Activated CD4-positive, alpha-beta T cell treated with anti-CD3 and anti-CD28 coated beads for 36 hours (primary cell): ENCODE results near the gene SPDYE5. TPM values are rescaled to one million over a fixed set of nuclear protein-coding genes. Genes with fewer than 3 reads are reported as not detected.
"Not testable (repeated sequence)": the region's sequence is repeated elsewhere in the genome, so short reads cannot be mapped to it uniquely, and the experiment has no call there.

Source experiments
- ATAC-seq: fragments of 200-7000 bp; cut with Tn5 transposase; one replicate; pipeline ENCODE4 v1.10.0; 2021; ENCODE audit warnings: mild to moderate bottlenecking, moderate library complexity
- CTCF ChIA-PET: fragments of 350-600 bp; sonication (Branson Sonifier 250); formaldehyde crosslinking; loops from one replicate; lab custom pipeline; 2021; ENCODE audit warnings: antibody characterized with exemption; lab: Charles Lee
- POLR2A ChIA-PET: fragments of 350-600 bp; sonication (Branson Sonifier 250); formaldehyde crosslinking; loops from one replicate; lab custom pipeline; 2021; ENCODE audit warnings: antibody characterized with exemption, inconsistent platforms; lab: Charles Lee
- DNase-seq: peaks from one replicate; pipeline ENCODE4 v3.0.0-alpha.2; 2020
- H3K27ac Mint-ChIP-seq: one replicate; pipeline ENCODE4 v1.8.0; 2021; ENCODE audit warnings: mixed read lengths
- H3K27me3 Mint-ChIP-seq: one replicate; pipeline ENCODE4 v1.8.0; 2021; ENCODE audit warnings: mixed read lengths
- H3K36me3 Mint-ChIP-seq: one replicate; pipeline ENCODE4 v1.8.0; 2021; ENCODE audit warnings: low read depth, mixed read lengths
- H3K4me1 Mint-ChIP-seq: one replicate; pipeline ENCODE4 v1.8.0; 2021; ENCODE audit warnings: mixed read lengths
- H3K4me3 Mint-ChIP-seq: one replicate; pipeline ENCODE4 v1.8.0; 2021; ENCODE audit warnings: mild to moderate bottlenecking, moderate library complexity, mixed read lengths
- H3K9me3 Mint-ChIP-seq: one replicate; pipeline ENCODE4 v1.8.0; 2021; ENCODE audit warnings: low read depth, mixed read lengths
- intact Hi-C, 2 experiments: fragments of 100-400 bp; cut with DNase I in 1 of 2; cut with micrococcal nuclease in 1 of 2; formaldehyde crosslinking; loops; one replicate each; pipeline versions ENCODE4 v1.14.2 to v1.15.1; 2022 to 2024; cut with DNase I, micrococcal nuclease
- total RNA-seq, 2 experiments: library from RNA; stranded (reverse); gene quantifications; one replicate each; pipeline ENCODE4 v1.2.3, GENCODE V29; 2021

Gene SPDYE5, protein sequence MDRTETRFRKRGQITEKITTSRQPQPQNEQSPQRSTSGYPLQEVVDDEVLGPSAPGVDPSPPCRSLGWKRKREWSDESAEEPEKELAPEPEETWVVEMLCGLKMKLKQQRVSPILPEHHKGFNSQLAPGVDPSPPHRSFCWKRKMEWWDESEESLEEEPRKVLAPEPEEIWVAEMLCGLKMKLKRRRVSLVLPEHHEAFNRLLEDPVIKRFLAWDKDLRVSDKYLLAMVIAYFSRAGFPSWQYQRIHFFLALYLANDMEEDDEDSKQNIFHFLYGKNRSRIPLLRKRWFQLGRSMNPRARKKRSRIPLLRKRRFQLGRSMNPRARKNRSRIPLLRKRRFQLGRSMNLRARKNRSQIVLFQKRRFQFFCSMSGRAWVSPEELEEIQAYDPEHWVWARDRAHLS
- total RNA-seq, result not detected

GRCh38 chr7:75492020-75492419 lies at the start of gene SPDYE5:
Gene SPDYE5, plus strand, starts transcription at chr7:75492320. Its CDS starts 1,728 bp downstream, at chr7:75494048.
- CTCF ChIA-PET, intact Hi-C loops, ATAC-seq, H3K27me3 Mint-ChIP-seq, DNase-seq, H3K27ac Mint-ChIP-seq, POLR2A ChIA-PET, H3K4me1 Mint-ChIP-seq, H3K36me3 Mint-ChIP-seq, H3K4me3 Mint-ChIP-seq, H3K9me3 Mint-ChIP-seq: not testable (repeated sequence)

GRCh38 chr7:75442465-75443111 lies 49.5 kb upstream of the SPDYE5 start:
- CTCF ChIA-PET, result not testable (repeated sequence)

DNA sequence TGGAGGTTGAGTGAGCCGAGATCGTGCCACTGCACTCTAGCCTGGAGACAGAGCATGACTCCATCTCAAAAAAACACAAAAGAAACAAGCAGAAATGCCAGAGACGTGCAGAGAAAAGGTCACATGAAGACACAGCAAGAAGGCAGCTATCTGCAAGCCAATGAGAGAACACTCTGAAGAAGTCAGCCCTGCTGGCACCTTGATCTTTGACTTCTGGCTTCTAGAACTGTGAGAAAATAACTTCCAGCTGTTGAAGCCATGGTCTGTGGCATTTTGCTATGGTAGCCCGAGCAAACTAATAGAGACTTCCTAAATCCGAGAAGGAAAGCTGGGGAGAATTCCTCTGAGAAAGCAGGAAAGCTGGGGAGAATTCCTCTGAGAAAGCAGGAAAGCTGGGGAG lies 42.2 kb upstream of the SPDYE5 start:
- POLR2A ChIA-PET, H3K4me1 Mint-ChIP-seq, H3K36me3 Mint-ChIP-seq, H3K9me3 Mint-ChIP-seq, H3K27me3 Mint-ChIP-seq, H3K27ac Mint-ChIP-seq, H3K4me3 Mint-ChIP-seq, CTCF ChIA-PET, DNase-seq, intact Hi-C loops, ATAC-seq: not testable (repeated sequence)

More at GRCh38 chr7:75442465-75443111, 49.5 kb upstream of the SPDYE5 start:
- intact Hi-C loops, POLR2A ChIA-PET, H3K27me3 Mint-ChIP-seq, H3K9me3 Mint-ChIP-seq: not testable (repeated sequence)
- DNase-seq, result peak; percentile 26
- ATAC-seq, result peak; percentile 85
- H3K36me3 Mint-ChIP-seq, result peaks cover 26% of the 10 kb centered on the region
- peak overlapping the region; percentile 65 for H3K27ac Mint-ChIP-seq
- peaks cover 12% of the 10 kb centered on the region for H3K4me1 Mint-ChIP-seq
- peak overlapping the region; percentile 74 for H3K4me3 Mint-ChIP-seq

DNA sequence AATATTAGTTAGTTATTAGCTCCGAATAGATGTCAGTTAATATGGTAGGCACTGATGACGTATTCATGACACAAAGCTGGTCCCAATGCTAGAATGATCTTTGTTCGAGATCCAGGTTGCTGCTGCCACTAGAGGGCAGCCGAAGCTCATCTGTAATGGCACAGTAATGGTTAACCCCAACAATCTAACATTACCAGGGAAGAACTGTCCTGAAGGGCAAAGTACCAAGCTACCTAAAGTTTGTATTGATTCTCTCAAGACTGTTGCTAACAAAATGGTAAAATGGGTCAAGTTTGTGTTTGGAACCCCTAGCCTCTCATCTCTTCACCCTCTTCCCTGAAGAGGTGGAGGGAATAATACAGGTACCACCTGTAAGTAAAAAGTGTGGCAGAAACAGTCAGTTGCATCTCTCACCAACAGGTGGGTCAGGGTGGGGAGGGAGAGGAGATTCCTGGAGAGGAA lies 39.6 kb upstream of the SPDYE5 start:
- H3K9me3 Mint-ChIP-seq, H3K4me1 Mint-ChIP-seq, H3K27me3 Mint-ChIP-seq, H3K36me3 Mint-ChIP-seq, DNase-seq, CTCF ChIA-PET, H3K4me3 Mint-ChIP-seq, intact Hi-C loops, H3K27ac Mint-ChIP-seq, POLR2A ChIA-PET: not testable (repeated sequence)
- ATAC-seq, result peak; percentile 88

GRCh38 chr7:75456403-75456802 lies 35.7 kb upstream of the SPDYE5 start:
- H3K9me3 Mint-ChIP-seq, H3K27me3 Mint-ChIP-seq, intact Hi-C loops, ATAC-seq, DNase-seq, CTCF ChIA-PET, H3K4me1 Mint-ChIP-seq, H3K27ac Mint-ChIP-seq, POLR2A ChIA-PET, H3K36me3 Mint-ChIP-seq, H3K4me3 Mint-ChIP-seq: not testable (repeated sequence)

GRCh38 chr7:75458034-75458433 lies 34.1 kb upstream of the SPDYE5 start:
- H3K9me3 Mint-ChIP-seq, ATAC-seq, CTCF ChIA-PET, H3K27me3 Mint-ChIP-seq, H3K4me3 Mint-ChIP-seq, DNase-seq, intact Hi-C loops, POLR2A ChIA-PET, H3K4me1 Mint-ChIP-seq, H3K27ac Mint-ChIP-seq, H3K36me3 Mint-ChIP-seq: not testable (repeated sequence)

- H3K27me3 Mint-ChIP-seq, H3K36me3 Mint-ChIP-seq, H3K4me3 Mint-ChIP-seq, CTCF ChIA-PET, DNase-seq, intact Hi-C loops, H3K9me3 Mint-ChIP-seq, ATAC-seq, H3K27ac Mint-ChIP-seq, H3K4me1 Mint-ChIP-seq: not testable (repeated sequence)
- POLR2A ChIA-PET, result interaction anchor here (0.6 kb wide), 1 partner anchor 1900 kb away, joined by 3 read pairs; no protein-coding TSS in a partner anchor
Observed at GRCh38 chr7:75460541-75460940, 31.6 kb upstream of the SPDYE5 start.

- intact Hi-C loops, H3K4me1 Mint-ChIP-seq, DNase-seq, H3K27me3 Mint-ChIP-seq, H3K27ac Mint-ChIP-seq, H3K9me3 Mint-ChIP-seq, H3K4me3 Mint-ChIP-seq, POLR2A ChIA-PET, CTCF ChIA-PET, ATAC-seq: not testable (repeated sequence)
- H3K36me3 Mint-ChIP-seq, result peaks cover 43% of the 10 kb centered on the region
Observed at GRCh38 chr7:75470166-75470565, 22.0 kb upstream of the SPDYE5 start.

- peaks cover 19% of the 10 kb centered on the region for H3K36me3 Mint-ChIP-seq
- CTCF ChIA-PET, intact Hi-C loops, H3K4me3 Mint-ChIP-seq, ATAC-seq, H3K9me3 Mint-ChIP-seq, H3K27me3 Mint-ChIP-seq, H3K4me1 Mint-ChIP-seq, DNase-seq, POLR2A ChIA-PET, H3K27ac Mint-ChIP-seq: not testable (repeated sequence)
Observed at GRCh38 chr7:75477457-75477856, 14.7 kb upstream of the SPDYE5 start.

DNA sequence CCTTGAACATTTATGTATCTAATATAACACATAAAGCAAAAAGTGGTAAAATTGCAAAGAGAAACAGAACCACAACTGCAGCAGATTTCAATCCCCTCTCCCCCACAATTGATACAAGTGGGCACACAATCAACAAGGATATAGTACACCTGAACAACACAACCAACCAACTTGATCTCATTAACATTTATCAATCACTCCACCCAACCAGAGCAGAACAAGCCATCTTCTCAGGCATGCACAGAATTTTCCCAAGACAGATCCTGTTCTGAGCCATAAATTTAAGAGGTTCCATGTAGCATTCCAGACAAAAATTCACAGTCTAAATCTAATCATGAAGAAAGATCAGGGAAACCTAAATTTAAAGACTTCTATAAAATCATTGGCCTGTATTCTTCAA lies 11.8 kb upstream of the SPDYE5 start:
- H3K27me3 Mint-ChIP-seq, H3K4me1 Mint-ChIP-seq, H3K27ac Mint-ChIP-seq, H3K4me3 Mint-ChIP-seq, ATAC-seq, H3K9me3 Mint-ChIP-seq, POLR2A ChIA-PET, DNase-seq: not testable (repeated sequence)
- H3K36me3 Mint-ChIP-seq, result peaks cover 13% of the 10 kb centered on the region
- intact Hi-C loops, result loop anchor here in 1 of 2 experiments (10.0 kb wide), 1 partner anchor 164 kb away; no protein-coding TSS in a partner anchor
- CTCF ChIA-PET, result interaction anchor here (0.5 kb wide), 1 partner anchor 59 kb away, joined by 4 read pairs; no protein-coding TSS in a partner anchor

- H3K9me3 Mint-ChIP-seq, H3K4me1 Mint-ChIP-seq, H3K27me3 Mint-ChIP-seq, CTCF ChIA-PET, POLR2A ChIA-PET: not testable (repeated sequence)
- peaks cover 14% of the 10 kb centered on the region for H3K36me3 Mint-ChIP-seq
- ATAC-seq (peak; percentile 4), DNase-seq (peak; percentile 13)
- peak overlapping the region; percentile 86 for H3K27ac Mint-ChIP-seq
- peak overlapping the region; percentile 93 for H3K4me3 Mint-ChIP-seq
- intact Hi-C loops, result loop anchor here in 1 of 2 experiments (10.0 kb wide), 1 partner anchor 159 kb away; no protein-coding TSS in a partner anchor
Observed at GRCh38 chr7:75485355-75485978, 6.7 kb upstream of the SPDYE5 start.
